Central memory CD4-positive, alpha-beta T cell (primary cell): ENCODE measurements around the gene C18orf54.

Source experiments
- DNase-seq: peaks from one replicate; pipeline ENCODE4 v3.0.0; 2022

Gene C18orf54

GRCh38 chr18:54387631-54388030 is 29.9 kb downstream of the C18orf54 start:
- no peak for DNase-seq

GRCh38 chr18:54388203-54389142 is 30.8 kb downstream of the C18orf54 start:
- no peak for DNase-seq

DNA sequence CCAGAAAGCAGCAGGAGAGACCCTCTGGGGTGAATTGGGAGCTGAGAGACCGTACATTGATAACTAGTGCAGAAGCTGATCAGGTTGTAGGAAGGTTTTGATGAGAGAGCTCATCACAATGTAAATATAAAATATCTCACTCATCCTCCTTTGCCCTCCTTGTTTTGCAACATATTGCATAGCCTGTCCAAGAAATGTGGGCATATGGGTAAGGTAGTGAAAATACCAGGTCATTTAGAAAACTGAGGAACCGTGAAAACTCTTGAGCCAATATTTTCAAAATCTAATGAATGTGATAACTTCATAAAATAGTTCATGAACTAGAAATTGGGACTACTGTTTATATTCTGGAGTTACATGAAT is 31.4 kb downstream of the C18orf54 start:
- no peak for DNase-seq

- no peak for DNase-seq
Observed at GRCh38 chr18:54390838-54391237, 33.1 kb downstream of the C18orf54 start.

DNA sequence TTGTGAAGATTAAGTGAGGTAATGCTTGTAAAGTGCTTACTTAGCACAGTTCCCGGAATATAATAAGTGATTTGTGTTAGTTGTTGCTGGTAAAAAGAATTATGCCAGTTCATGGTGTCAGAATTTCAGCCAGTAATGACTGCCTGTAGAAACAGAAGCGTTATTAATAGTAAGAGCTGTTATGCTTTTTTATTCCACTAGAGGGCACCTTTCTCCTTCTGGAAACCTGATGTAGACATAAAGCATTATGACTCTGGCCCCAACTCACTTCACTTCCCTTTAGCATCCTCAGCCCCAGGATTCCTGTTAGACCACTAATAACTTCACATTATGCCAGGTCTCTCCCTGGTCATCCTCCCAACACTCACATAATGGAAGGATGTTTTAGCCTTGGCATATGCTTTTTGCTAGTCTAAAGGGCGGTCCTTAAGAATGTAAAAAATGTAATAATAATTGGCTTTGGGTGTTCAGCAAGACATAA is 34.9 kb downstream of the C18orf54 start:
- peak; percentile 36 for DNase-seq

DNA sequence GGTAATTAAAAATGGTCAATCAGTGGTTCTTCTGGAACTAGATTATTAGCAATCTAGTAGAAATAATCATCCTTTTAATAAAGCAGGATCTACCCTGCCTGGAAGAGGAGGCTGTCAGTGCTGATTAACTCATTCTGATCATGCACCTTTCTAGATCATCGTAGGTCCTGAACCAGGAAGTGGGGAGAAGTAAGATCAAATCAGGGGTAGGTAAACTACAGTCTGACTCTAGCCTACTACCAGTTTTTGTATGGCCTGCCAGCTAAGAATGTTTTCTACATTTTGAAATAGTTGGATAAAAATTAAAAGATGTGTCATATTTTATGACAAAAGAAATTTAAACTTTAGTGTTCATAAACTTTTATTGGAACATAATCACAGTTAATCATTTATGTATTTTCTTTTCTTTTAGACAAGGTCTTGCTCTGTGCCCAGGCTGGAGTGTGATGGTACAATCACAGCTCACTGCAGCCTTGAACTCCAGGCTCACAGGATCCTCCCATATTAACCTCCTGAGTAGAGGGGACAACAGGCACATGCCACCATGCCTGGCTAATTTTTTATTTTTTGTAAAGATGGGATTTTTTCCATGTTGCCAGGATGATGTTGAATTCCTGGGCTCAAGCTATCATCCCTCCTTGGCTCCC is 36.1 kb downstream of the C18orf54 start:
- no peak for DNase-seq

- no peak for DNase-seq
Observed at GRCh38 chr18:54396760-54397159, 39.1 kb downstream of the C18orf54 start.

DNA sequence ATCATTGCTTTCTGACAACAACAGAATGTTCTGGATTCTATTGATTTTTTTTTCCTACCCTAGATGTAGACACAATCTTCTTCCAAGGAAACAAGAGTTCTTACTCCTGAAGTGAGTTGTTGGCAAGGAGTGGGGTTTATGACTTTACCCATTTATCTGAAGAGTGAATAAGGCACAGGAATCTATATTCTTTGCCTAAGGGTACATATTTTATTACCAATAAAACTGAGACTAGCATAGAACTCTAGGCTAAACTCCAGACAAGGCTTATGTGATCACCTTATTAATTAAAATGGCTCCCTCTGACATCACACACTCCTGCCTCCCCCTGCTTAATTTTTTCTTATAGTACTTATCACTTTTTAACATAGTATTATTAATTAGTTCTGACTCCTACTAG is 47.6 kb downstream of the C18orf54 start:
- DNase-seq, result no peak

- DNase-seq, result no peak
Observed at GRCh38 chr18:54411781-54412180, 54.1 kb downstream of the C18orf54 start.

- DNase-seq, result no peak
Observed at GRCh38 chr18:54415086-54415485, 57.4 kb downstream of the C18orf54 start.

- DNase-seq, result no peak
Observed at GRCh38 chr18:54416436-54416835, 58.7 kb downstream of the C18orf54 start.

DNA sequence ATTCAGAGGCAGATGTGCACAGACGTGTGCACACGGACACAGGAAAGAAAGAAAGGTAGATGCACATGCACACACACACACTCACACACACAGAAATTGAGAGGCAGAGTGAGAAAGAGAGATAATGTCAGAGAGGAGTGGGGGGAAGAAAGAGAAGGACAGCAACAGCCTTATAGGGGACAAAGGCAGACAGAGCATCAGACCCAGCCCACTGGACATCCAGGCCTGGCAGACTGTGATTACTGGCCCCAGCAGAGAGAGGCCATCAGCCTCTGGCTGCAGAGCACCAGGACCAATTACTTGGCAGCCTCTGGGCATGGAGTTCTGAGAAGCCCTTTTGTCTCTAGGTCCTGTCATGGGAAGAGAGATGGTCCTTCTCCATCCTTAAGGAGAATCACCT is 66.1 kb downstream of the C18orf54 start:
- DNase-seq, result no peak

DNA sequence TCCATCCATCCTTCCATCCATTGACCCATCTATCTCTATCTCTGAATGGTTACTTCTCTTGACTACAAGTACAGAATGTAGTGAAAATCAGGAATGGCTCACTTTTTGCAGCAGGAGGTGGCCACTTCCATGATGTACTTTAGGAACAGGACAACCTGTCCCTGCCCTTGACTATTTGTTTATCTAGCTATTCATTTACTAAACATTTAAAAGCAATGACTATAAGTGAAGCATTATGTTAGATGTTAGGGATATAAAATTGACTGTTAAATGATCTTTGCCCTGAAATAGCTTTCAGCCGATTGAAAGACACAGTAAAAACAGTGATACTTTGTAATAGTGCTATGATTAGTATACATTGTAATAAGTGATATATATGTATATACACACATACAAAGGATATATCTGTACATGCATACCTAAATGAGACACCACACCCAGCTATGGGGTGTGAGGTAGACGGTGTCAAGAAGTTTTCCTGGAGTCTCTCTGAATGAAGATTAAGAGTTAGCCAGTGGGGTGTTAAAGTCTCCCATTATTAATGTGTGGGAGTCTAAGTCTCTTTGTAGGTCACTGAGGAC is 68.5 kb downstream of the C18orf54 start:
- no peak for DNase-seq
